MV-4-11 (cell line): ENCODE results near the gene TUBD1.
A peak's percentile ranks its signal among the peaks of the same experiment; 100 is the strongest.
"Not testable (repeated sequence)": the region's sequence is repeated elsewhere in the genome, so short reads cannot be mapped to it uniquely, and the experiment has no call there.

ENCODE experiments used
- DNase-seq: peaks from one replicate; lab custom pipeline; 2025; lab: John Stamatoyannopoulos, UW

The TUBD1 gene

DNA sequence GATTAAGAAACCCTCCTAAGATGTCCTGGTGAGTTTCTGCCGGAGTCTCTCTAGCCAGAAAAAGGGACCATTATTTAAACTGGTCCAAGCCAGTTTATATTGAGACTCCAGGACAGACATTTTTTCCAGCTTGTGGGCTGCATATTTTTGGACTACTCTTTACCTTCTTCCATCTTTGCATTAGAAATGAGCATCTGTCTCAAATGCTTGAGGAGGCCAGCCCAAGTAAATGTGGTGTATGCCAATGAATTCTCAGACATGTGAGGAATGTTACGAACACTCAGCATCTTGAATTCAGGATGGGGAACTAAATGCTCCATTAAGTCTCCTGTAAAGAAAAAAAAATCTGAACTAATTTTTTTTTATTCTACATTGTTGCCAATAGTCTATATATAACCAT lies 18.4 kb downstream of the TUBD1 start:
- DNase-seq: no peak

DNA sequence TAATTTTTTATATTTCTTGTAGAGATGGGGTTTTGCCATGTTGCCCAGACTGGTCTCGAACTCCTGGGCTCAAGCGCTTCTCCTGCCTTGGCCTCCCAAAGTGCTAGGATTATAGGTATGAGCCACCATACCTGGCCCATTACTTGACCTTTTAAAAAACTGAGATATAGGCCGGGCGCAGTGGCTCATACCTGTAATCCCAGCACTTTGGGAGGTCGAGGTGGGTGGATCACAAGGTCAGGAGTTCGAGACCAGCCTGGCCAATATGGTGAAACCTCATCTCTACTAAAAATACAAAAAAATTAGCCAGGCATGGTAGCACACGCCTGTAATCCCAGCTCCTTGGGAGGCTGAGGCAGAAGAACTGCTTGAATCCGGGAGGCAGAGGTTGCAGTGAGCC lies 19.3 kb downstream of the TUBD1 start:
- DNase-seq: not testable (repeated sequence)

DNA sequence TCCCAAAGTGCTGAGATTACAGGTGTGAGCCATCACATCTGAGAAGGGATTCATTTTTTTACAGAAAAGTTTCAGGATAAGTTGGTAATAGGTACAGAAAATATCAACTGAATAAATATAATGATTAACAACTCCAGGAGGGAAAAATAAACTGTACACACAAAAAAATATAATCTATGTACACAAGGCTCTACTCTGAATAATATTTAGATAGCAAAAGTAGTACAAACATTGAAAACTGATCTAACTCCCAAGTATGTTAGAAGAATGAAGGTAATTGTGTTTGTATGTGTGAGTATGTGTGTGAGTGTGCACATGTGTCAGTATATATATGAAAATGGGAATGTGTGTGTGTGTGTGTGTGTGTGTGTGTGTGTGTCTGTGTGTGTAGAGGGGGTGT lies 20.4 kb downstream of the TUBD1 start:
- no peak for DNase-seq

DNA sequence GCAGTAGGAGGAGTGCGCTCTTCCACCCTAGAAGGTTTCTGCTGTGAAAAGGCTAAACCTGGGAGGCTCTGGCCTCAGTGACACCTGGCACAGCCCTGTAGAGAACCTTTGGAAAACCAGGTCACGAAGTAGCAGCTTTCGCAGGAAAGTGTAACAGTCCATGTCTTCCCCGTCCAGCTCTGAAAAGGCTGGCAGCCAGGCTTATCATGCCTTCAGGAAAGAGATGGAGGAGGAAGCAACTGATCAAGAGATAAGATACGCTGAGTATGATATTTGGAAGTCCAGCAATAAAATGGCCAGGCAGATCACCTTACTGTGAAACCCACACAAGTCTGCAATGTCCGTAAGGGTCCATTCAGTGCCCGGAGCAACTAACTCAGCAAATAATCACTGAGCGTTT lies 22.3 kb downstream of the TUBD1 start:
- no peak for DNase-seq

DNA sequence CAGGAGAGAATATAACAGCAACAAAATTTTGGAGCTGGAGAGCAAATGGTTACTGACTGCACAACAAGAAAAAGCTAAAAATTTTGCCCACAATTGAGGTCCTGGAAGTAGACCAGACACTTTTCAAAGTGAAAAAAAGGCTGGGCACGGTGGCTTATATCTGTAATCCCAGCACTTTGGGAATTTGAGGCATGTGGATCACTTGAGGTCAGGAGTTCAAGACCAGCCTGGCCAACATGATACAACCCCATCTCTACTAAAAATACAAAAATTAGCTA lies 22.9 kb downstream of the TUBD1 start:
- no peak for DNase-seq

DNA sequence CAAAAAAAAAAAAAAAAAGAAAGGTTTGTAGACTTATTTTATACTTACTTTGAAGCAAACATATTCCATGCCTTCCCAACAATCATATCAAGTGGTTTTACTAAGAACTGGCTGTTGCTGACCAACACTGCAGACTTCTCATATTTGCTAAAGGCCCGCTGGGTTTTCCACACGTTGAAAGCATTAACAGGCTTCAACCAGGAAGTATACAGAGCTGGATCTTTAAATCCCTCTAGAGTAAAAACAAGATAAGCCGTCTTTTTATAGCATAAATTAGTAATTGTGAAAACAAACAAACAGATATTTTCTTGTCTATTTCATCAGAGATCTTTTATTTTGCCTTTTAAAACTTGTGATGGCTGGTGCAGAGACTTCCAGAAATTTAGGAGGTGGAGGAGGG lies 29.1 kb downstream of the TUBD1 start:
- no peak for DNase-seq

DNA sequence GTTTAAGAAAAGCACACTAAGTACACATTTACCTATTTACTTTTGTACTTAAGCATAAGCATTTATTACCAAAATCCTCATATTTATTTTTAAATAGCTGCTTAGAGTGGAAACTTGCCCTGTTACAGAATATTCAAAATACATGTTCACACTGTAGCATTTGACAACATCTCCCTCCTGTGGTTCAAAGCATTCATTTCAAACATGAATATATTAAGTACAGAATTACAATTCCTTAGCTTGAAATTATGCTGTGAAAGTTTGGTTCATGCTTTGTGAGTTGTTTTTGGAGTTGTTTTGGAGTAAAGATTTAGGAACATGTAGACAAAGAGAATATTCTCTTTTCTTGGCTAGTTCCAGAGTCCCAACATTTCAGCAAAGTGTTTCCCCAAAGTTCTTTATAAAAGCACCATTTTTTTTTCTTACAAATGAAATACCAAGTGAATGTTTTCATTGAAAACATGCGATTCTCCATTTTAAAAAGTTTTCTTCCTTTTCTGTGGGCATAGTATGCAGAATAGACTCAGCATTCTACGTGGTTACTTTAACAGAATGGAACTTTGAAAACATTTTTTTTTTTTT lies 33.2 kb downstream of the TUBD1 start:
- peak; percentile 55 for DNase-seq

DNA sequence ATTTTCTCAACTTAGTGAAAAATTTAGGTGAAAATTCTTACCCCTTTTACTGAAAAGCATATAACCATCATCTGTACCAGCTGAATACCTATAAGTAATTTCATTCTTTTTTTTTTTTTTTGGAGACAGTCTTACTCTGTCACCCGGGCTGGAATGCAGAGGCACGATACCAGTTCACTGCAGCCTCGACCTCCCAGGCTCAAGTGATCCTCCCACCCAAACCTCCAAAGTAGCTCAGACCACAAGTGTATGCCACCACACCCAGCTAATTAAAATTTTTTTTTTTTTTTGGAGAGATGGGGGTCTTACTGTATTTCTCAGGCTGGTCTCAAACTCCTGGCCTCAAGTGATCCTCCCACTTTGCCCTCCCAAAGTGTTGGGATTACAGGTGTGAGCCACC lies 33.8 kb downstream of the TUBD1 start:
- DNase-seq: no peak

DNA sequence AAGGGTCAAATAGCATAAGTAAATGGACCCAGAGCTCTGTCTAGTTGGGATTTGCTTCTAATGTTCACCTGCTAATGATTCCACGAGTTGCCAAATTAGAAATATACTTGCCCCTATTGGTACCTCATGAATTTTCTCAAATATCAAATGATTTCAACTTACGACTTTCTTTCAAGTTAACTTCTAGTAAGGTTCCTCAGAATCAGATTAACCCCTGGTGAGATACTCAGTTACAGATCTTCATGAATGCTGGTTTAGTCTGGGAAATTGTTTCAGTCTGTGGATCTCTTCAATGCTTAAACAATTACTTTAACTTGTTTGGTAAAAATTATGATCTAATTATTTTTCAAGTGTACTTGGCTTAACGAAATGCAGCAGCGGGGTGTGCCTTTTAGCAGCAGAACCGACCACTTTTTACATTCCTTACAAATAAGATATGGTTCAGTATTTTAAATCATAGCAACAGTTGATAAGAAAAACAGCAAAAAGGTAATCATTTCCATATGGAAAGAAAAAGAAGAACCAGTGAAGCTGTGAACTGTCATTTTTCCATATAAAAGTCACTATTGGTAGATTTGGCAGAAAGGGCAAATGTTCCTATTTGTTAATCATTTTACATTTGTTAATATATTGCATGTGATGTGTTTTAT lies 34.5 kb downstream of the TUBD1 start:
- no peak for DNase-seq

DNA sequence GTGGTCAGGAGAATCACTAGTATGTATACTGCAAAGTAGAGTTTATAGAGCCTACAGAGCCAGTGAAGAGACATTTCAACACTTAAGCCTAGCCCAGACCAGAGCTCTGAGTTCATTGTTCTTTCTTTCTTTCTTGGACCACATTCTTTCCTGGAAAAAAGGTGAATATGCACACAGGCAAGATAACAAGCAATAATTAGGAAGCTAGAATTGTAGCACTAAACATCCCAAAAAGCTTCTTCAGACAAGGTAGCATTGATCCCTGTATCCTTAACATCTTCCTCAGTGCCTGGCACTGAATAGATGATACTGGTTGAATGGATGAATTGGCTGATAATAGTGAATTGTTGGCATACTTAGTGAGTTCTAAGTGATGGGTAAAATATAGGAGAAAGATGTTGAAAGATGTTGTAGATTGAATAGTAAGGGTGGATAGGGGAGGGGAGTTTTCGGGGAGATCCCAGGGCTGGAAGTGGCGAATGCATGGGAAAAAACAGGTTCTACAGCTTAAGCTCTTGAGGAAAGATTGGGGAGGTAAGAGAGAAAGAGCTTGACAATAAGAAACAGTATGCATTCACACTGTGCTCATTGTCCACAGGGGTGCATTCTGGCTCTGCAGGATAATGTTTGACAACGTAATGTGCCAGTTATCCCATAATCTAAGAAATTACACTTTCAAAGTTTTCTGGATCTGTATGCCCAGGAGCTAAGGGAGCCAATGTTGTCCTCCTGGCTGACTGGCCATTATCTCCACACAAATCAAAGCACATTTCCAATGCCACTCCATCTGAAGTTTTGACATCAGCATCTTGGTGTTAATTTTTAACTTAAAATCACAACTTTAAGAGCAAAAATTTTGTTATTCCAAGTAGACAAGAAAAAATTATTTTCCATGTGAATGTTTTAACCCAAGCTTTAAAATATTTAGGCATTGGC lies 35.6 kb downstream of the TUBD1 start:
- DNase-seq: no peak

DNA sequence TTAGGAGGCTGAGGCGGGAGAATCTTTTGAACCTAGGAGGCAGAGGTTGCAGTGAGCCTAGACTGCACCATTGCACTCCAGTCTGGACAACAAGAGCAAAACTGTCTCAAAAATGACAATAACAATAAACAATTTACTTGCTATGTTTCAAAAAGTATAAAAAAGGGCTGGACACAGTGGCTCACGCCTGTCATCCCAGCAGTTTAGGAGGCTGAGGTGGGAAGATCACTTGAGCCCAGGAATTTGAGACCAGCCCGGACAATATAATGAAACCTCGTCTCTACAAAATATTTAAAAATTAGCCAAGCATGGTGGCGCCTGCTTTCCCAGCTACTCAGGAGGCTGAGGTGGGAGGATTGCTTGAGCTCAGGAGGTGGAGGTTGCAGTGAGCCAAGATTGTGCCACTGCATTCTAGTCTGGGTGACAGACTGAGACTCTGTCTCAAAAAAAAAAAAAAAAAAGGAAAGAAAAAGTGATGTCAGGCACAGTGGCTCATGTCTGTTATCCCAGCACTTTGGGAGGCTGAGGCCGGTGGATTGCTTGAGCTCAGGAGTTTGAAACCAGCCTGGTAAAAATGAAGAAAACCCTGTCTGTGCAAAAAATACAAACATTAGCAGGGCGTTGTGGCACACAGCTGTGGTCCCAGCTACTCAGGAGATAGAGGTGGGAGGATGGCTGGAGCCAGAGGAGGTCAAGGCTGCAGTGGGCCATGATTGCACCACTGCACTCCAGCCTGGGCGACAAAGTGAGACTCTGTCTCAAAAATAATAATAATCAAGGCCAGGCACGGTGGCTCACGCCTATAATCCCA lies 38.6 kb downstream of the TUBD1 start:
- not testable (repeated sequence) for DNase-seq

DNA sequence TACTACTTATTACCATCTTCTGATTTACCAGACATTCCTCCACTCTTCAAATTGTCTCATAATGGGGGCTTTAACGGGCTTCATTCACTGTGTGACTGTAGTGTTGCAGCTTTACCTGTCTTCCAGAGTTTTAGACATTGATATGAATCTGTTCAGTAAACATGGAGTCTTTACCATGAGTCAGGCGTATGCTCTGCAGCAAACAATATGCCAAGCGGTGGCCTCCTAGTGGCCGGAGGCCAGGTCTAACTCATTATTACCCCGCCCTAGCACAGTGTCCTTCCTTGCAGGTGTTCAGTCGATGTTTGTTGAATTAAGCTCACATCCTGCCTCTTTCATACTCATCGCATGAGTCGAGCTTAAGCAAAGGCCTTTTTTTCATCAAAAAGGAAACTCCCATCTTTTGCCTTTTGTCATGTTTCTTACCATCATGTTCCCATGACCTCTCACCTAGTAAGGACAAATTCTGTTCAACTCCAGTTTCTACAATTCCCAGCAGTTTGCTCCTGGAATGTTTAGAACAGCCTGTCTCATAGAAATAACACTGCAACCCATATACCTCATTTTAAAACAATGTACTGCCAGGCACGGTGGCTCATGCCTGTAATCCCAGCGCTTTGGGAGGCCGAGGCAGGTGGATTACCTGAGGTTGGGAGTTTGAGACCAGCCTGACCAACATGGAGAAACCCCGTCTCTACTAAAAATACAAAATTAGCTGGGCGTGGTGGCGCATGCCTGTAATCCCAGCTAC lies 39.4 kb downstream of the TUBD1 start:
- DNase-seq: no peak

DNA sequence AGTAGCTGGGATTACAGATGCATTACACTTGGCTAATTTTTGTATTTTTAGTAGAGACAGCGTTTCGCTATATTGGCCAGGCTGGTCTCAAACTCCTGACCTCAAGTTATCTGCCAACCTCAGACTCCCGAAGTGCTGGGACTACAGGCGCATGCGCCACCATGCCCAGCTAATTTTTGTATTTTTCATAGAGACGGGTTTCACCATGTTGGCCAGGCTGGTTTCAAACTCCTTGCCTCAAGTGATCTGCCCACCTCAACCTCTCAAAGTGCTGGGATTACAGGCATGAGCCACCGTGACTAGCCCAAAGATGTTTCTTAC lies 39.9 kb downstream of the TUBD1 start:
- not testable (repeated sequence) for DNase-seq

DNA sequence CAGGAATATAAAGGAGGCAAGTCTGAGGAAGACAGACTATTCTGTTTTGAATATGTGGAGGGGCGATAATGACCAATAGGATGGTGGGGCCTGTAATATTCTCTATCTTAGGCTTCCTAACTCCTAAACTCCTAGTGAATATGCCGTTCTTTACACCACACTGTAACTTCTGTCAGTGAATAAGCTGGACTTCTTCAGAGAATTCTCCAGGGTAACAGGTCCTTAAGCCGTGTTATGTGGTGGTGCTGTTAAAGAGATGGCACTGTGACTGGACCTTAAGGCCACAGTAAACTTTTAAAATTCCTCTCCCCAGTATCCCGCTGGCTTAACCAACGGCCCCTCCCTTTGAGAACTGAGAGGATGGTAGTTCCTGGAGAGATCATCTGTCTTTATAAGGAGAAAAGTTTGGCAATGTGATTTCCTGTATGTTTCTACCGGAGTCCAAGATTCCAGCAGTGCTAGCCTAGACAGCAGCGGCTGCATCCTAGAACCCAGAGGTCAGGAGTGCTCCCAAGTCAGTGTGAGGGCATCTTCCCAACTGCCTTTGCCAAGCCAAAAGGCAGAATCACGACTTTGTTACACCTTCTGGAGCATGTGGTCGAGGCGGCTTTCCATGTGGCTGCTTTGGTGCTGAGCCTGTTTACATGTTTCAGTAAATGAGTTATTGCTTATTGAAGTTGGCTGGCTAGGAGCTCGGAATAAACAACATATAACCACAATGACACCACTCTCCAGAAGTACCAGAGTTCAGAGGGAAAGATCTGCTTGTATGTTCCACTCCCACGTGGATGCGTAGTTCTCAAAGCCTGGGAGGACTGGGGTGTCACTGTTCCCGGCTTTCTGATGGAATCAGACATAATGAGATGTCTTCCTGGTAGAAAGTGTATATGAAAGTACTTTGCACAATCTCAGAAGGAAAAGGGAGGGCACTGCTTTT lies 41.0 kb downstream of the TUBD1 start:
- no peak for DNase-seq

DNA sequence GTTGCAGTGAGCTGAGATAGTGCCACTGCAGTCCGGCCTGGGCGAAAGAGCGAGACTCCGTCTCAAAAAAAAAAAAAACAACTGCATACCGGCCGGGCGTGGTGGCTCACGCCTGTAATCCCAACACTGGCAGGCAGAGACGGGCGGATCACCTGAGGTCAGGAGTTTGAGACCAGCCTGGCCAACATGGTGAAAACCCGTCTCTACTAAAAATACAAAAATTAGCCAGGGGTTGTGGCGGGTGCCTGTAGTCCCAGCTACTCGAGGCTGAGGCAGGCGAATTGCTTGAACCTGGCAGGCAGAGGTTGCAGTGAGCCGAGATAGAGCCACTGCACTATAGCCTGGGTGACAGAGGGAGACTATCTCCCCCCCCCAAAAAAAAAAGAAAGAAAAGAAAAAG lies 42.4 kb downstream of the TUBD1 start:
- not testable (repeated sequence) for DNase-seq

DNA sequence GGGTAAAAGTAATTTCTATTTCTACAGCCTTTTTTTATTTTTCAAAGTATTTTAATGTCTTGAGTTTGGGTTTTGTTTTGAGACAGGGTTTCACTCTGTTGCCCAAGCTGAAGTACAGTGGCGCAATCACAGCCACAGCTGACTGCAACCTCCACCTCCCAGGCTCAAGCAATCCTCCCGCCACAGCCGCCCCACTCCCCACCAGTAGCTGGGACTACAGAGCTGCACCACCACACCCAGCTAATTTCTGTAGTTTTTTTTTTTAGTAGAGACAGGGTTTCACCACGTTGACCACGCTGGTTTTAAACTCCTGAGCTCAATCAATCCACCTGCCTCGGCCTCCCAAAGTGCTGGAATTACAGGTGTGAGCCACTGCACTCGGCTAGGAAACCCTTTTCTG lies 44.0 kb downstream of the TUBD1 start:
- DNase-seq: peak; percentile 85

DNA sequence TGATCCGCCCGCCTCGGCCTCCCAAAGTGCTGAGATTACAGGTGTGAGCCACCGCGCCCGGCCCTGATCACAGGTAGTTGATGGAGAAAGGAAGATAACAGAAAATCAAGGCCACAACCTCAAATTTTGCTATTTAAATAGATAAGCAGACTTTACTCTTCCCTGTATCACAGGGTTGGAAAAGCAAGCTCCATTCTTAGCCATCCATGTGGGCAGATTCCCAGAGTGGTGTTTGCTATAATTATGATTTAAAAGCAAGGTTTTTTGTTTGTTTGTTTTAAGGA lies 44.4 kb downstream of the TUBD1 start:
- no peak for DNase-seq

DNA sequence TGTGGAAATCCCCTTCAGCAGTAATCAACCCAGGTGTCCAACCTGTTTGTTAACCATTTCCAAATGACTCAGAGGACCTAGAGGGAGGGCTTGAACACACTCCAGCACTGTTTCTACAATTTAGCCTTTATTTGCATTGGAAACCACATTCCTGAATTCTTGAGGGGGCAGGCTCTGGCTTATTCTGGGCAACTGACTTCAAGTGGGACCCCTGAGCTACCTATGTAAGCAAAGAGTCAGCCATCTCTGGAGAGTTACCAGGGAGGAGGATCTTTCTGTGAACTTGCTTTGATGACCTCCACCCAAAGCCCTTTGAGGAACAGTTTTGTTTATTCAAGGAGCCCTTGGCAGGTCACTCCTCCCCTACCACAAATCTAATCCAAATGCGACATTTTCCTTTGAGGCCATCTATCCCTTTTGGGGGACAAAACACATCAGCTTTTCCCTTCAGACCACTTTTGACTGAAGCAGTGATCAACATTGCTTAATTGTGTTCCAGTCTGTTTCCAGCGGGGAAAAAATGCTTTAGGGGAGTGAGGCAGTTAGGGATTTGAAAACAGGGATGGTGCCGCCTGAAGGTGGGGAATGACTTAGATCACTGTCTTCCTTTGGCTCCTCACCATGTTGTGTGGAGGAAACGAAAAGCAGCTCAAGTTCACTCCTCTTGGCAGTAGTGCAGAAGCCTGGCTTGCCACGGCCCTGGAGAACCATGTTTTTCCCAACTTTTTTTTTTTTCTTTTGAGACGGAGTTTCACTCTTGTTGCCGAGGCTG lies 46.2 kb downstream of the TUBD1 start:
- no peak for DNase-seq

DNA sequence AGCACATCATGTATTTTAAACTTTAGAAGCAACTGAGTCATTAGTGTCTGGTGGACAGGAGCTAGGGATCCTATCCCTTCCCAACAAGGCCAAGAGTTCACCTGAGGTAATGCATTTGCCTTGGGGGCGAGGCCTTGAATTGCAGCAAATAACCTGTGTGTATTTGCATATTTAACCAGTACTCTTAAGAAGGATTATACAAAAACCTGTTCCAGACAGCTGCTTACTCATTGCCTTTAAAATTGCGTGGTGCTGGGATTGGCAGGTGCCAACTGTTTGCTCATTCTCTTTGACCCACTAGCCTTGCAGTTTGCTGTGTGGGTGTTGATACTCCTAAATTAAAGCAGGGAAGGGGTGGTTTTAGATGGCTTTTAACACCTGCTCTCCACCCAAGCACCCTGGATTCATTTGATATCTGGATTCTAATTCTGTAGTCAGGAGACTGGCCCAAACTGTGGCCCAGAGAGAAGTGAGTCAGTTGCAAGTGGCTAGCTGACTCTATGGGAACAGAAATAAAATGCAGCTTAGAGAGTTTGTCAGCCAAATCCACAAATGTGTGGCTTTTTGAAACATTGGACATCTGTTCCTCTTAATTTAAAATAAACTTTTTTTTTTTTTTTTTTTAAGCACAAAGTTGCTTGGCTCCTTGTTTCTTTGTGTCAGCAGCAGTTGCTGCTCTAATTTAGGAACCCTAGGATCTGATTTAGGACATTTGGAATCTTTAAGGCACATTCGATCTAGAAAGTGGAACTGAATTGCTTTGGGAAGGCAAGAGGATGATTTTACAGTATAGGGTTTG lies 46.9 kb downstream of the TUBD1 start:
- peak; percentile 78 for DNase-seq
